ENCODE data around the gene GSDME. TPM values are rescaled to one million over a fixed set of nuclear protein-coding genes. Genes with fewer than 3 reads are reported as not detected.

Gene GSDME
- total and polyA plus RNA-seq, 8 donors, result 0.43 to 7.1 (median 1.5) TPM

GRCh38 chr7:24698531-24699266 is 58.6 kb downstream of the GSDME start:
- 81 to 82% methylated on average over 7 of the region's 7 CpGs for WGBS, 2 donors

DNA sequence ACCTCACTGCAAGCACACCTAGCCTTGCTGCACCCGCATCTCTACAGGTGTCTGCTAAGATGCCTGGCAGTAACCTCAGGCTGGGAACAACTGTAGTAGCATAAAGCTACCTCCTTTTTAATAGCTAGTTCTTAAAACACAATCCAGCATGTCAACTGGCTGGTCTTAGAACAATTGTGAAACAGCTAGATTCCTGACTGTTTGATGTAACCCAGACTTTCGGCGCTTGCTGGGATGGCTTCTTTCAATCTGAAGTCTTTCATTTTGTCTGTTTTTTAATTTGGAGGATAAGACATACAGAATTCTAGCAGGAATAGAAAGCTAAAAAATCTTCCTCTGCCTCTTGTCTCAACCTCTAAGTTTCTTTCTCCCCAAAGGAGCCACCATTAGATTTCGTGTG is 59.8 kb downstream of the GSDME start:
- no peak for FAIRE-seq
- WGBS, 2 donors, result 89 to 93% methylated on average over 4 of the region's 4 CpGs
- no peaks in the 10 kb centered on the region for H3K27me3 ChIP-seq
- H3K4me1 ChIP-seq, result no peaks in the 10 kb centered on the region
- intact Hi-C loops (cut with DNase I), result no loop called here
- no peaks in the 10 kb centered on the region for H3K9me3 ChIP-seq
- no peak overlapping the region for H3K4me3 ChIP-seq
- no peak for ATAC-seq
- no peaks in the 10 kb centered on the region for H3K36me3 ChIP-seq
- H3K27ac ChIP-seq, result no peak overlapping the region
- no peak for TF ChIP-seq CTCF (IDR thresholded peaks at IDR 0.05)
- DNase-seq, result no peak

More at GRCh38 chr7:24698531-24699266, 58.6 kb downstream of the GSDME start:
- no peak for TF ChIP-seq CTCF (IDR thresholded peaks at IDR 0.05)
- H3K4me1 ChIP-seq, result no peaks in the 10 kb centered on the region
- intact Hi-C loops (cut with DNase I), result no loop called here
- ATAC-seq (no peak), DNase-seq (no peak), FAIRE-seq (no peak)
- no peak overlapping the region for H3K4me3 ChIP-seq
- no peaks in the 10 kb centered on the region for H3K36me3 ChIP-seq
- H3K27me3 ChIP-seq, result no peaks in the 10 kb centered on the region
- no peak overlapping the region for H3K27ac ChIP-seq
- H3K9me3 ChIP-seq, result no peaks in the 10 kb centered on the region

DNA sequence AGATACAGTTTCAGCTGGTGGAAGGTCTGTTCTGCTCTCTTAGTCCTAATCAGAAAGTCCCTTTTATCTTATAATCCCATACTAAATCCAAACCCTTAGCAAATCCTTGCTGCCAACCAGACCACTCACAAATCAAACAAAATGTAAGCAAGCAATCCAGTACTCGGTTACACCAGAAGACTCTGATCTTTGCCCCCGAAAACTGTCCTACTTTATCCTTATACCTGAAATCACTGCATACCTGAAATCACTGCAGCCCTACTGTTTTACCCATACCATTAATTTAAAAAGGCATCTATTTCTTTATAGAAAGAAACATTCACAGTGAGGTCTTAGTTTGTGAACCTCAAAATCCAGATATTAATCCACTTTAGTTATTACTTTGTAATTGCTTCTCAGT is 64.7 kb downstream of the GSDME start:
- intact Hi-C loops (cut with DNase I), result no loop called here
- Histone ChIP-seq H3K9me3 (no peaks in the 10 kb centered on the region), H3K4me3 (no peak overlapping the region), H3K36me3 (no peaks in the 10 kb centered on the region), H3K27ac (no peak overlapping the region), H3K27me3 (no peaks in the 10 kb centered on the region), H3K4me1 (no peaks in the 10 kb centered on the region)
- ATAC-seq, result no peak
- FAIRE-seq, result no peak
- DNase-seq, result no peak
- no peak for TF ChIP-seq CTCF (IDR thresholded peaks at IDR 0.05)
- WGBS, 2 donors, result 91 to 93% methylated on average over 2 of the region's 2 CpGs

DNA sequence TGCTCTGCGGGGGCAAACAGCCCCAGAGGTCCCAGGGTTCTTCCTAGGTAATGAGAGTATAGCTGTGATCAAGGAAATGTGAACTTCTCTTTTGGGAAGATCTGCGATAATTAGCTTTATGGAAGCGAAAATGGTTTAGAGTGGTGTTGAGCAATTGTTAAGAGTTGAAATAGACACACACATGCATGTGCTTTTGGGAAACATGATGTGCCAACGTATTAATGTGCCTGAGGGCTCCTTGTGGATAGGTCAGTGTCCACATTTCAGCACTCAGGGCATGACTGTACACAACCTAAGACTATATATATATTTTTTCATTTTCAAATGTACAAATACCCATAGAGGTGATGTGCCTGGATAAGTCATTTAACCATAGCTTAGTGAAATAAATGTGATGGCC is 67.0 kb downstream of the GSDME start:
- Histone ChIP-seq H3K27ac (no peak overlapping the region), H3K9me3 (no peaks in the 10 kb centered on the region), H3K36me3 (no peaks in the 10 kb centered on the region), H3K4me1 (no peaks in the 10 kb centered on the region), H3K27me3 (no peaks in the 10 kb centered on the region), H3K4me3 (no peak overlapping the region)
- TF ChIP-seq CTCF (IDR thresholded peaks at IDR 0.05), result no peak
- FAIRE-seq (no peak), ATAC-seq (no peak), DNase-seq (no peak)
- intact Hi-C loops (cut with DNase I), result no loop called here
- WGBS, 2 donors, result 93 to 98% methylated on average over 4 of the region's 4 CpGs

DNA sequence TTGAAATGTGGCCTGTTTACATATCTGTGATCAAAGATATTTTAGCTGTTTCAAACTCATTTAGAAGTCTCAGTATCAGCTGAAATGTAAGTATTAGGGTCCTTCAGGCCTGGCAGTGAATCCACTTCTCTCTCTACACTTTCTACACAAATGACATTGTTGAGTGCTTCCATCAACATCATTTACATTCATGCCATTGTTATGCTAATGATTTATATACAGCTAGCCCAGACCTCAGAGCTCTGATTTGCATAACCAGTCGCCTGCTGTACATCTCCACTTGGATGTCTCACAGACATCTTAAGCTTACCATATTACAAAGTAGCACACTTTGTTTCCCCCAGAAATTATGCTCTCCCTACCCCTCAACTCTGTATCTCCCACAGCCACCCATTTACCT is 71.6 kb downstream of the GSDME start:
- intact Hi-C loops (cut with DNase I), result no loop called here
- no peak for FAIRE-seq
- WGBS, 2 donors, result 95 to 97% methylated on average over 1 of the region's 1 CpG
- no peak for TF ChIP-seq CTCF (IDR thresholded peaks at IDR 0.05)
- DNase-seq, result no peak
- no peaks in the 10 kb centered on the region for H3K27me3 ChIP-seq
- H3K36me3 ChIP-seq, result no peaks in the 10 kb centered on the region
- no peaks in the 10 kb centered on the region for H3K4me1 ChIP-seq
- no peak overlapping the region for H3K4me3 ChIP-seq
- no peak overlapping the region for H3K27ac ChIP-seq
- ATAC-seq, result no peak
- no peaks in the 10 kb centered on the region for H3K9me3 ChIP-seq

Data from pancreas (tissue), 10 donors.